Keratinocyte (primary cell): Measurements from ENCODE around the gene FOXE1. TPM values are rescaled to one million over a fixed set of nuclear protein-coding genes. Genes with fewer than 3 reads are reported as not detected.

Source experiments
- DNase-seq: peaks from one replicate; pipeline ENCODE4 v3.0.0-alpha.2; 2011; ENCODE audit warnings: low read depth, missing footprints, low spot score
- FAIRE-seq: peaks from 2 replicates; lab custom pipeline; 2011; peaks lifted over from hg19 to GRCh38; lab: Jason Lieb, UNC
- H2AFZ ChIP-seq: 2 replicates; pipeline ENCODE4 v1.6.0; 2012; ENCODE audit warnings: low read length, control low read depth, inconsistent platforms; ENCODE audit not compliant: control insufficient read depth
- H3K27ac ChIP-seq: 2 replicates; pipeline ENCODE4 v1.5.1; 2011; ENCODE audit warnings: low read length; ENCODE audit not compliant: control insufficient read depth, insufficient read depth
- H3K27me3 ChIP-seq: 3 replicates; pipeline ENCODE4 v1.6.0; 2011; ENCODE audit warnings: low read length; ENCODE audit not compliant: control insufficient read depth, insufficient read depth; ENCODE audit errors: extremely low read depth
- H3K36me3 ChIP-seq, 2 experiments: 2 replicates in 1 of 2; 3 replicates in 1 of 2; pipeline ENCODE4 v1.5.1; 2011; ENCODE audit warnings: low read length in 2 of 2, mild to moderate bottlenecking in 1 of 2; ENCODE audit not compliant: control insufficient read depth in 2 of 2, insufficient read depth in 2 of 2; ENCODE audit errors: extremely low read depth in 1 of 2
- H3K4me1 ChIP-seq: 3 replicates; pipeline ENCODE4 v1.5.1; 2011; ENCODE audit warnings: low read length; ENCODE audit not compliant: control insufficient read depth, insufficient read depth; ENCODE audit errors: extremely low read depth
- H3K4me2 ChIP-seq: 3 replicates; pipeline ENCODE4 v1.6.0; 2011; ENCODE audit warnings: low read depth, low read length; ENCODE audit not compliant: control insufficient read depth, insufficient read depth; ENCODE audit errors: extremely low read depth
- H3K4me3 ChIP-seq, 3 experiments: fragments of 200-600 bp in 1 of 3; sonication (generic) in 1 of 3; 2 replicates in 2 of 3; 3 replicates in 1 of 3; pipeline ENCODE4 v1.5.1; 2011 to 2016; ENCODE audit warnings: low read length in 3 of 3, mild to moderate bottlenecking in 3 of 3, control low read depth in 2 of 3, inconsistent platforms in 1 of 3, low read depth in 1 of 3, mixed read lengths in 1 of 3, mixed run types in 1 of 3, moderate library complexity in 1 of 3; ENCODE audit not compliant: control insufficient read depth in 2 of 3, insufficient read depth in 2 of 3; ENCODE audit errors: extremely low read depth in 1 of 3
- H3K79me2 ChIP-seq: 2 replicates; pipeline ENCODE4 v1.6.0; 2012; ENCODE audit warnings: low read length; ENCODE audit not compliant: control insufficient read depth, insufficient read depth
- H3K9ac ChIP-seq: 3 replicates; pipeline ENCODE4 v1.6.0; 2011; ENCODE audit warnings: low read length; ENCODE audit not compliant: control insufficient read depth, insufficient read depth; ENCODE audit errors: extremely low read depth
- H3K9me1 ChIP-seq: 3 replicates; pipeline ENCODE4 v1.6.0; 2011; ENCODE audit warnings: low read length; ENCODE audit not compliant: control insufficient read depth, insufficient read depth; ENCODE audit errors: extremely low read depth
- H3K9me3 ChIP-seq: 2 replicates; pipeline ENCODE4 v1.5.1; 2012; ENCODE audit warnings: low read depth, low read length; ENCODE audit not compliant: control insufficient read depth
- H4K20me1 ChIP-seq: 3 replicates; pipeline ENCODE4 v1.6.0; 2011; ENCODE audit warnings: low read length; ENCODE audit not compliant: control insufficient read depth, insufficient read depth; ENCODE audit errors: extremely low read depth
- CTCF ChIP-seq, 3 experiments: IDR thresholded peaks in 1 of 3; conservative IDR thresholded peaks in 1 of 3; optimal IDR thresholded peaks in 1 of 3; 2 replicates in 2 of 3; 3 replicates in 1 of 3; pipeline versions ENCODE3 to v1.5.1; 2011; ENCODE audit warnings: low read length in 3 of 3, mild to moderate bottlenecking in 3 of 3, moderate library complexity in 2 of 3, control low read depth in 1 of 3, inconsistent platforms in 1 of 3; ENCODE audit not compliant: insufficient read depth in 2 of 3; ENCODE audit errors: extremely low read depth in 1 of 3
- EZH2 ChIP-seq: IDR thresholded peaks from one replicate; pipeline ENCODE4 v1.6.1; 2012; ENCODE audit warnings: inconsistent platforms, mild to moderate bottlenecking, low read length, moderate library complexity
- dilution Hi-C: fragments of 300-500 bp; cut with MboI; formaldehyde crosslinking; loops from one replicate; pipeline ENCODE4 v1.7.0; 2020; ENCODE audit warnings: low sequenced_read_pairs; ENCODE audit not compliant: extremely low pct_ligation_motif_present
- polyA plus RNA-seq, 5 experiments: library from polyadenylated mRNA; depleted of rRNA in 3 of 5; stranded (reverse) in 3 of 5; stranded (forward) in 1 of 5; unstranded in 1 of 5; fragments of >200 nt; gene quantifications; 1 replicate in 1 of 5; 2 replicates in 3 of 5; 3 replicates in 1 of 5; pipeline versions ENCODE4 v1.2.1 to v1.2.3, GENCODE V29; 2011 to 2012; ENCODE audit warnings: missing spikeins in 2 of 5, low read depth in 1 of 5, low replicate concordance in 1 of 5

The FOXE1 gene
- polyA plus RNA-seq, 1 donor (not counting 4 experiments of a cell fraction or from before 2014, with no cell fraction given): 0.97 TPM

- DNase-seq: no peak
- Histone ChIP-seq H3K27ac (peak overlapping the region; percentile 9), H3K79me2 (no peaks in the 10 kb centered on the region), H2AFZ (no peak overlapping the region), H3K9me3 (no peaks in the 10 kb centered on the region), H4K20me1 (no peaks in the 10 kb centered on the region), H3K9ac (no peak overlapping the region), H3K36me3 (no peaks in the 10 kb centered on the region), H3K4me3 (no peak overlapping the region), H3K4me1 (peaks cover 53% of the 10 kb centered on the region), H3K4me2 (peak overlapping the region; percentile 43), H3K9me1 (no peaks in the 10 kb centered on the region), H3K27me3 (no peaks in the 10 kb centered on the region)
- dilution Hi-C loops: loop anchor here (10.0 kb wide), 1 partner anchor 55 kb away; no protein-coding TSS in a partner anchor
- FAIRE-seq: no peak
- no peak for TF ChIP-seq CTCF (optimal IDR thresholded peaks at IDR 0.05 in 1 of 3, IDR thresholded peaks at IDR 0.05 in 1 of 3, conservative IDR thresholded peaks at IDR 0.05 in 1 of 3; ENCODE audit: extremely low read depth in 1 of 3, insufficient read depth in 2 of 3, low read length in 3 of 3)
- no peak for TF ChIP-seq EZH2
Observed at GRCh38 chr9:97809666-97810344, 43.2 kb upstream of the FOXE1 start.

GRCh38 chr9:97811533-97812246 is 41.3 kb upstream of the FOXE1 start:
- H3K9me1 ChIP-seq: no peaks in the 10 kb centered on the region
- H4K20me1 ChIP-seq: no peaks in the 10 kb centered on the region
- H3K27me3 ChIP-seq: no peaks in the 10 kb centered on the region
- H3K9me3 ChIP-seq: no peaks in the 10 kb centered on the region
- H3K9ac ChIP-seq: no peak overlapping the region
- H3K4me3 ChIP-seq: no peak overlapping the region
- no peaks in the 10 kb centered on the region for H3K36me3 ChIP-seq
- TF ChIP-seq EZH2: no peak
- no peak for TF ChIP-seq CTCF (optimal IDR thresholded peaks at IDR 0.05 in 1 of 3, IDR thresholded peaks at IDR 0.05 in 1 of 3, conservative IDR thresholded peaks at IDR 0.05 in 1 of 3; ENCODE audit: extremely low read depth in 1 of 3, insufficient read depth in 2 of 3, low read length in 3 of 3)
- no peaks in the 10 kb centered on the region for H3K79me2 ChIP-seq
- peak overlapping the region; percentile 47 for H3K4me2 ChIP-seq
- peak overlapping the region; percentile 47 for H3K27ac ChIP-seq
- dilution Hi-C loops: no loop called here
- peaks cover 49% of the 10 kb centered on the region for H3K4me1 ChIP-seq
- H2AFZ ChIP-seq: peak overlapping the region; percentile 36
- FAIRE-seq (peak; percentile 93), DNase-seq (peak; percentile 41)
